Activated naive CD8-positive, alpha-beta T cell treated with anti-CD3 and anti-CD28 coated beads, Interleukin-2, amount 10 ng/mL, durations not matched to agents 7 days and 5 days (primary cell): ENCODE data around the gene PAM16. TPM values are rescaled to one million over a fixed set of nuclear protein-coding genes. Genes with fewer than 3 reads are reported as not detected.

ENCODE experiments used
- ATAC-seq: fragments of 150-1000 bp; cut with Tn5 transposase; one replicate; pipeline ENCODE4 v1.10.0; 2021; ENCODE audit warnings: low read depth, moderate library complexity
- POLR2A ChIA-PET: fragments of 350-600 bp; sonication (Branson Sonifier 250); formaldehyde crosslinking; loops from one replicate; lab custom pipeline; 2021; ENCODE audit warnings: antibody characterized with exemption; lab: Charles Lee
- DNase-seq: peaks from one replicate; pipeline ENCODE4 v3.0.0; 2021
- H3K27ac Mint-ChIP-seq: one replicate; pipeline ENCODE4 v1.8.0; 2022; ENCODE audit warnings: mild to moderate bottlenecking, mixed read lengths
- H3K27me3 Mint-ChIP-seq: one replicate; pipeline ENCODE4 v1.8.0; 2022; ENCODE audit warnings: mild to moderate bottlenecking, moderate library complexity, mixed read lengths
- H3K36me3 Mint-ChIP-seq: one replicate; pipeline ENCODE4 v1.8.0; 2021; ENCODE audit warnings: mild to moderate bottlenecking, mixed read lengths
- H3K4me1 Mint-ChIP-seq: one replicate; pipeline ENCODE4 v1.8.0; 2021; ENCODE audit warnings: mixed read lengths
- H3K4me3 Mint-ChIP-seq: one replicate; pipeline ENCODE4 v1.8.0; 2022; ENCODE audit warnings: mild to moderate bottlenecking, moderate library complexity, mixed read lengths
- H3K9me3 Mint-ChIP-seq: one replicate; pipeline ENCODE4 v1.8.0; 2021; ENCODE audit warnings: mixed read lengths
- total RNA-seq, 2 experiments: library from RNA; stranded (reverse); gene quantifications; one replicate each; pipeline ENCODE4 v1.2.3, GENCODE V29; 2021

Gene PAM16
- total RNA-seq, 2 experiments from 2014 or later, result 42.5 to 50.0 TPM

GRCh38 chr16:4307215-4308037, 43.7 kb downstream of the PAM16 start:
- Mint-ChIP-seq H3K27me3 (peaks cover 14% of the 10 kb centered on the region), H3K27ac (peak overlapping the region; percentile 97), H3K36me3 (peaks cover 4% of the 10 kb centered on the region), H3K4me1 (peaks cover 23% of the 10 kb centered on the region), H3K4me3 (peak overlapping the region; percentile 95), H3K9me3 (no peaks in the 10 kb centered on the region)
- peak; percentile 93 for ATAC-seq
- POLR2A ChIA-PET, result interaction anchor here (0.5 to 4.2 kb wide), 10 partner anchors 9 to 144 kb away, joined by 3 to 32 read pairs (median 5); partner anchors contain the start of genes GLIS2 and TFAP4
- peak; percentile 99 for DNase-seq

- H3K27ac Mint-ChIP-seq, result peak overlapping the region; percentile 97
- peak; percentile 14 for ATAC-seq
- H3K4me3 Mint-ChIP-seq, result peak overlapping the region; percentile 95
- peak; percentile 62 for DNase-seq
- peaks cover 12% of the 10 kb centered on the region for H3K27me3 Mint-ChIP-seq
- POLR2A ChIA-PET, result interaction anchor here (1.4 to 4.2 kb wide), 5 partner anchors 21 to 45 kb away, joined by 3 to 32 read pairs (median 6); partner anchors contain the start of gene TFAP4
- no peaks in the 10 kb centered on the region for H3K9me3 Mint-ChIP-seq
- peaks cover 4% of the 10 kb centered on the region for H3K36me3 Mint-ChIP-seq
- H3K4me1 Mint-ChIP-seq, result peaks cover 23% of the 10 kb centered on the region
Measured at GRCh38 chr16:4306470-4307214, 44.5 kb downstream of the PAM16 start.

GRCh38 chr16:4303973-4304372, 47.1 kb downstream of the PAM16 start:
- POLR2A ChIA-PET, result no interaction called here
- peak overlapping the region; percentile 24 for H3K4me3 Mint-ChIP-seq
- ATAC-seq (no peak), DNase-seq (no peak)
- H3K36me3 Mint-ChIP-seq, result peaks cover 4% of the 10 kb centered on the region
- H3K27ac Mint-ChIP-seq, result no peak overlapping the region
- no peaks in the 10 kb centered on the region for H3K9me3 Mint-ChIP-seq
- H3K27me3 Mint-ChIP-seq, result peaks cover 1% of the 10 kb centered on the region
- H3K4me1 Mint-ChIP-seq, result peaks cover 21% of the 10 kb centered on the region

DNA sequence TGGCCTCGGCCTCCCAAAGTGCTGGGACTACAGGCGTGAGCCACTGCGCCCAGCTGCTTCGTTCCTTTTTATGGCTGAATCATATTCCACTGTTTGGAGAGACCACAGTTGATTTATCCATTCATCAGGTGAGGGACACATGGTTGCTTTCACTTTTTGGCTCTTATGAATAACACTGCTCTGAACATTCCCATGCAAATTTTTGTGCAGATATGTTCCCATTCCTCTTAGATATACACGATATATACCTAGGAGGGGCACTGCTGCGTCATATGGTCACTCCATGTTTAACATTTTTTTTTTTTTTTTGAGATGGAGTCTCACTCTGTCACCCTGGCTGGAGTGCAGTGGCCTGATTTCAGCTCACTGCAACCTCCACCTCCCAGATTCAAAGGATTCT, 49.2 kb downstream of the PAM16 start:
- peaks cover 19% of the 10 kb centered on the region for H3K4me1 Mint-ChIP-seq
- H3K4me3 Mint-ChIP-seq, result no peak overlapping the region
- POLR2A ChIA-PET, result no interaction called here
- no peak for ATAC-seq
- peaks cover under 1% of the 10 kb centered on the region for H3K36me3 Mint-ChIP-seq
- peaks cover 1% of the 10 kb centered on the region for H3K27me3 Mint-ChIP-seq
- no peaks in the 10 kb centered on the region for H3K9me3 Mint-ChIP-seq
- no peak overlapping the region for H3K27ac Mint-ChIP-seq
- DNase-seq, result no peak

GRCh38 chr16:4301177-4301576, 49.9 kb downstream of the PAM16 start:
- Mint-ChIP-seq H3K27ac (no peak overlapping the region), H3K36me3 (no peaks in the 10 kb centered on the region)

GRCh38 chr16:4298761-4299522, 52.2 kb downstream of the PAM16 start:
- peak overlapping the region; percentile 36 for H3K27ac Mint-ChIP-seq
- ATAC-seq (no peak), DNase-seq (no peak)
- peaks cover 4% of the 10 kb centered on the region for H3K27me3 Mint-ChIP-seq
- H3K9me3 Mint-ChIP-seq, result no peaks in the 10 kb centered on the region
- no peaks in the 10 kb centered on the region for H3K36me3 Mint-ChIP-seq
- H3K4me1 Mint-ChIP-seq, result peaks cover 4% of the 10 kb centered on the region
- POLR2A ChIA-PET, result interaction anchor here (0.5 to 1.2 kb wide), 3 partner anchors 10 to 29 kb away, joined by 3 to 4 read pairs (median 4); no protein-coding TSS in a partner anchor
- H3K4me3 Mint-ChIP-seq, result no peak overlapping the region

More at GRCh38 chr16:4301177-4301576, 49.9 kb downstream of the PAM16 start:
- ATAC-seq (no peak), DNase-seq (no peak)
- Mint-ChIP-seq H3K27me3 (peaks cover 1% of the 10 kb centered on the region), H3K9me3 (no peaks in the 10 kb centered on the region), H3K4me3 (no peak overlapping the region), H3K4me1 (peaks cover 13% of the 10 kb centered on the region)
- POLR2A ChIA-PET, result interaction anchor here (0.5 kb wide), 1 partner anchor 26 kb away, joined by 3 read pairs; no protein-coding TSS in a partner anchor

DNA sequence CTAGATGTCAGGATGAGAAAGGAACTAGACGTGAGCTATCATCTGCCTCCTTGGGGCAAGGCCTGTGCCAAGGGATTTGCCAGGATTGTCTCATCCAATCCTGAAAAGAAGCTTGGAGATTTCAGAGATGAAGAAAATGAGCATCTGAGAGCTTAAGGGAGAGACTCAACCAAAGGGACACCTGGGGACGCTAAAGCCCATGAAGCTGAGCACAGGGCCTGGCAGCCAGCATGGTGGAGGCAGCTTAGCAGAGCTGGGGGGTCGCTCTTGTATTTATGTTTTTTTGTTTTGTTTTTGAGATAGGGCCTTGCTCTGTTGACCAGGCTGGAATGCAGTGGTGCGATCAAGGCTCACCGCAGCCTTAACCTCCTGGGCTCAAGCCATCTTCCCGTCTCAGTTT, 53.6 kb downstream of the PAM16 start:
- POLR2A ChIA-PET, result interaction anchor here (0.5 to 1.3 kb wide), 2 partner anchors 31 to 71 kb away, joined by 5 to 6 read pairs; no protein-coding TSS in a partner anchor

DNA sequence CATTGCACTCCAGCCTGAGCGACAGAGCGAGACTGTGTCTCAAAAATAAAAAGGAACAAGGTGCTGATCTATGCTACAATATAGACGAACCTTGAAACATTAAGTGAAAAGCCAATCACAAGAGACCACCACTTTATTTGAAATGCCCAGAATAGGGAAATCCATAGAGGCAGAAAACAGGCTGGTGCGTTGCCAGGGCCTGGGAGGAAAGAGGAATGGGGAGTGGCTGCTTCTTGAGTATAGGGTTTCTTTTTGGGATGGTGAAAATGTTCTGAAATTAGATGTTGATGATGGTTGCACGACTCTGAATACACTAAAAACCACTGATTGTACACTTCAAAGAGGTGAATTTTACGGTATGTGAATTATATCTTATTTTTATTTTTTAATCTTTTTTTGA, 55.5 kb downstream of the PAM16 start:
- Mint-ChIP-seq H3K9me3 (no peaks in the 10 kb centered on the region), H3K27me3 (peaks cover 16% of the 10 kb centered on the region), H3K27ac (no peak overlapping the region), H3K4me3 (no peak overlapping the region), H3K4me1 (peaks cover 4% of the 10 kb centered on the region), H3K36me3 (no peaks in the 10 kb centered on the region)
- POLR2A ChIA-PET, result interaction anchor here (0.8 kb wide), 1 partner anchor 42 kb away, joined by 3 read pairs; no protein-coding TSS in a partner anchor
- no peak for DNase-seq
- no peak for ATAC-seq

More for the DNA sequence above, 53.6 kb downstream of the PAM16 start:
- ATAC-seq (no peak), DNase-seq (no peak)
- no peak overlapping the region for H3K4me3 Mint-ChIP-seq
- peaks cover 14% of the 10 kb centered on the region for H3K27me3 Mint-ChIP-seq
- no peaks in the 10 kb centered on the region for H3K36me3 Mint-ChIP-seq
- H3K9me3 Mint-ChIP-seq, result no peaks in the 10 kb centered on the region
- no peak overlapping the region for H3K27ac Mint-ChIP-seq
- peaks cover 4% of the 10 kb centered on the region for H3K4me1 Mint-ChIP-seq

- no peaks in the 10 kb centered on the region for H3K9me3 Mint-ChIP-seq
- POLR2A ChIA-PET, result interaction anchor here (0.8 to 1.1 kb wide), 2 partner anchors 14 to 28 kb away, joined by 3 to 4 read pairs; no protein-coding TSS in a partner anchor
- H3K4me3 Mint-ChIP-seq, result no peak overlapping the region
- H3K27ac Mint-ChIP-seq, result no peak overlapping the region
- ATAC-seq, result no peak
- DNase-seq, result no peak
- H3K4me1 Mint-ChIP-seq, result peaks cover 3% of the 10 kb centered on the region
- peaks cover 16% of the 10 kb centered on the region for H3K27me3 Mint-ChIP-seq
- no peaks in the 10 kb centered on the region for H3K36me3 Mint-ChIP-seq
Measured at GRCh38 chr16:4293822-4294457, 57.2 kb downstream of the PAM16 start.

DNA sequence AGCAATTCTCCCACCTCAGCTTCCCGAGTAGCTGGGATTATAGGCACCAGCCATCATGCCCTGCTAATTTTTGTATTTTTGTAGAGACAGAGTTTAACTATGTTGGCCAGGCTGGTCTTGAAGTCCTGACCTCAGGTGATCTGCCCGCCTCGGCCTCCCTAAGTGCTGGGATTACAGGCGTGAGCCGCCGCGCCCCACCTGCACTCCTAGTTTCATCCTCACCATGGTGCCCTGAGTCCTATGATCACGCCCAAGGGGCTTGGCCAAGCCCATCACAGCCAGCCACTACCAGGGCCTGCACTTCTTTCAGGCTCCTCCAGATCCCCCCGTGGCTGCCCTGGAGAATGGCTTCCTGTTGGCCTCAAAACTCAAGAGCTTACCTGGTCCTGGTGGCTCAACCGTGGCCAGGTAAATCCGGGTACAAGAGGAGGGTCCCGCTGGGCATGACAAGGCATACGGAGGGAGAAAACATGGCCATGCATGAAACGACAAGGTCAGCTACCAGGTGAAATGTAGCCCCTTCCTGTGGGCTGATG, 57.9 kb downstream of the PAM16 start:
- no peak for DNase-seq
- no peaks in the 10 kb centered on the region for H3K36me3 Mint-ChIP-seq
- H3K27ac Mint-ChIP-seq, result no peak overlapping the region
- H3K4me3 Mint-ChIP-seq, result no peak overlapping the region
- peaks cover 3% of the 10 kb centered on the region for H3K4me1 Mint-ChIP-seq
- POLR2A ChIA-PET, result no interaction called here
- peaks cover 16% of the 10 kb centered on the region for H3K27me3 Mint-ChIP-seq
- ATAC-seq, result no peak
- no peaks in the 10 kb centered on the region for H3K9me3 Mint-ChIP-seq

GRCh38 chr16:4291699-4292098, 59.4 kb downstream of the PAM16 start:
- Mint-ChIP-seq H3K4me1 (peaks cover 2% of the 10 kb centered on the region), H3K4me3 (no peak overlapping the region), H3K27me3 (peaks cover 16% of the 10 kb centered on the region), H3K27ac (no peak overlapping the region), H3K36me3 (no peaks in the 10 kb centered on the region), H3K9me3 (no peaks in the 10 kb centered on the region)
- ATAC-seq (no peak), DNase-seq (no peak)
- POLR2A ChIA-PET, result no interaction called here
